ENCODE measurements around the gene FN1.

- TF ChIP-seq, protein P1, sequence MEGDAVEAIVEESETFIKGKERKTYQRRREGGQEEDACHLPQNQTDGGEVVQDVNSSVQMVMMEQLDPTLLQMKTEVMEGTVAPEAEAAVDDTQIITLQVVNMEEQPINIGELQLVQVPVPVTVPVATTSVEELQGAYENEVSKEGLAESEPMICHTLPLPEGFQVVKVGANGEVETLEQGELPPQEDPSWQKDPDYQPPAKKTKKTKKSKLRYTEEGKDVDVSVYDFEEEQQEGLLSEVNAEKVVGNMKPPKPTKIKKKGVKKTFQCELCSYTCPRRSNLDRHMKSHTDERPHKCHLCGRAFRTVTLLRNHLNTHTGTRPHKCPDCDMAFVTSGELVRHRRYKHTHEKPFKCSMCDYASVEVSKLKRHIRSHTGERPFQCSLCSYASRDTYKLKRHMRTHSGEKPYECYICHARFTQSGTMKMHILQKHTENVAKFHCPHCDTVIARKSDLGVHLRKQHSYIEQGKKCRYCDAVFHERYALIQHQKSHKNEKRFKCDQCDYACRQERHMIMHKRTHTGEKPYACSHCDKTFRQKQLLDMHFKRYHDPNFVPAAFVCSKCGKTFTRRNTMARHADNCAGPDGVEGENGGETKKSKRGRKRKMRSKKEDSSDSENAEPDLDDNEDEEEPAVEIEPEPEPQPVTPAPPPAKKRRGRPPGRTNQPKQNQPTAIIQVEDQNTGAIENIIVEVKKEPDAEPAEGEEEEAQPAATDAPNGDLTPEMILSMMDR (IDR thresholded peaks at IDR 0.05) = no peak
- no peak for TF ChIP-seq POLR2A (IDR thresholded peaks at IDR 0.05)
These were observed 111.1 kb downstream of the FN1 start for GRCh38 chr2:215324811-215325210.
